ENCODE data around the gene UPK3A.

Gene UPK3A

GRCh38 chr22:45239681-45240051, 45.1 kb upstream of the UPK3A start:
- Histone ChIP-seq H3K4me3 (replicated peaks; ENCODE audit: insufficient read depth, low read length) (peak overlapping the region; percentile 95), H3K27ac (replicated peaks) (peak overlapping the region; percentile 90), H3K27me3 (ENCODE audit: insufficient read depth, poor library complexity, severe bottlenecking) (no peaks in the 10 kb centered on the region)
- DNase-seq (ENCODE audit: low read depth in 1 of 2, low spot score in 1 of 2), result no peak
- TF ChIP-seq SPI1 (IDR thresholded peaks at IDR 0.05; ENCODE audit: borderline replicate concordance, low read depth) (no peak), GABPA (IDR thresholded peaks at IDR 0.05; ENCODE audit: low read depth) (no peak), POLR2AphosphoS5 (IDR thresholded peaks at IDR 0.05; ENCODE audit: low read depth) (no peak), CTCF (IDR thresholded peaks at IDR 0.05; ENCODE audit: insufficient read depth, low read length) (no peak), REST (IDR thresholded peaks at IDR 0.05; ENCODE audit: insufficient replicate concordance, low read depth) (no peak)

GRCh38 chr22:45240104-45240809, 44.5 kb upstream of the UPK3A start:
- H3K27ac ChIP-seq (replicated peaks), result peak overlapping the region; percentile 90
- DNase-seq (ENCODE audit: low read depth in 1 of 2, low spot score in 1 of 2), result peak in 1 of 2 experiments; percentile 43

GRCh38 chr22:45240810-45241631, 43.7 kb upstream of the UPK3A start, which contains the start of gene KIAA0930:
KIAA0930 (minus strand) TSS chr22:45240894; CDS start chr22:45240703, 191 bp downstream.
- peak; percentile 75 to 81 for DNase-seq (ENCODE audit: low read depth in 1 of 2, low spot score in 1 of 2)
- no peak for TF ChIP-seq POLR2AphosphoS5 (IDR thresholded peaks at IDR 0.05; ENCODE audit: low read depth)
- Histone ChIP-seq H3K27ac (replicated peaks) (peak within 1 kb of the TSS; percentile 90), H3K27me3 (ENCODE audit: insufficient read depth, poor library complexity, severe bottlenecking) (no peaks in the 10 kb centered on the region), H3K4me3 (replicated peaks; ENCODE audit: insufficient read depth, low read length) (peak within 1 kb of the TSS; percentile 95)

More at GRCh38 chr22:45240104-45240809, 44.5 kb upstream of the UPK3A start:
- Histone ChIP-seq H3K4me3 (replicated peaks; ENCODE audit: insufficient read depth, low read length) (peak overlapping the region; percentile 95), H3K27me3 (ENCODE audit: insufficient read depth, poor library complexity, severe bottlenecking) (no peaks in the 10 kb centered on the region)
- TF ChIP-seq POLR2AphosphoS5 (IDR thresholded peaks at IDR 0.05; ENCODE audit: low read depth) (0 out of 2 replicates have a peak, but pooled peaks have one; percentile 39), SPI1 (IDR thresholded peaks at IDR 0.05; ENCODE audit: borderline replicate concordance, low read depth) (no peak)

- TF ChIP-seq GABPA (IDR thresholded peaks at IDR 0.05; ENCODE audit: low read depth), result no peak
- TF ChIP-seq CTCF (IDR thresholded peaks at IDR 0.05; ENCODE audit: insufficient read depth, low read length), result peak; percentile 18
- Histone ChIP-seq H3K27ac (replicated peaks) (no peak overlapping the region), H3K4me3 (replicated peaks; ENCODE audit: insufficient read depth, low read length) (no peak overlapping the region), H3K27me3 (ENCODE audit: insufficient read depth, poor library complexity, severe bottlenecking) (no peaks in the 10 kb centered on the region)
- peak in 1 of 2 experiments; percentile 52 for DNase-seq (ENCODE audit: low read depth in 1 of 2, low spot score in 1 of 2)
Observed at GRCh38 chr22:45242778-45243191, 42.0 kb upstream of the UPK3A start.

- DNase-seq (ENCODE audit: low read depth in 1 of 2, low spot score in 1 of 2), result peak in 1 of 2 experiments; percentile 30
- Histone ChIP-seq H3K27ac (replicated peaks) (0 out of 2 replicates have a peak overlapping the region, but pooled peaks have one; percentile 18), H3K4me3 (replicated peaks; ENCODE audit: insufficient read depth, low read length) (no peak overlapping the region), H3K27me3 (ENCODE audit: insufficient read depth, poor library complexity, severe bottlenecking) (no peaks in the 10 kb centered on the region)
- no peak for TF ChIP-seq SPI1 (IDR thresholded peaks at IDR 0.05; ENCODE audit: borderline replicate concordance, low read depth)
- no peak for TF ChIP-seq GABPA (IDR thresholded peaks at IDR 0.05; ENCODE audit: low read depth)
- TF ChIP-seq CTCF (IDR thresholded peaks at IDR 0.05; ENCODE audit: insufficient read depth, low read length), result no peak
- TF ChIP-seq REST (IDR thresholded peaks at IDR 0.05; ENCODE audit: insufficient replicate concordance, low read depth), result no peak
- TF ChIP-seq POLR2AphosphoS5 (IDR thresholded peaks at IDR 0.05; ENCODE audit: low read depth), result no peak
Observed at GRCh38 chr22:45244916-45245315, 39.8 kb upstream of the UPK3A start.
